ENCODE measurements around the gene PKD2L1.
"Not testable (repeated sequence)": the region's sequence is repeated elsewhere in the genome, so short reads cannot be mapped to it uniquely, and the experiment has no call there.

Gene PKD2L1

GRCh38 chr10:100333661-100334440 lies 3.8 kb upstream of the PKD2L1 start:
- DNase-seq (ENCODE audit: low read depth) = no peak

DNA sequence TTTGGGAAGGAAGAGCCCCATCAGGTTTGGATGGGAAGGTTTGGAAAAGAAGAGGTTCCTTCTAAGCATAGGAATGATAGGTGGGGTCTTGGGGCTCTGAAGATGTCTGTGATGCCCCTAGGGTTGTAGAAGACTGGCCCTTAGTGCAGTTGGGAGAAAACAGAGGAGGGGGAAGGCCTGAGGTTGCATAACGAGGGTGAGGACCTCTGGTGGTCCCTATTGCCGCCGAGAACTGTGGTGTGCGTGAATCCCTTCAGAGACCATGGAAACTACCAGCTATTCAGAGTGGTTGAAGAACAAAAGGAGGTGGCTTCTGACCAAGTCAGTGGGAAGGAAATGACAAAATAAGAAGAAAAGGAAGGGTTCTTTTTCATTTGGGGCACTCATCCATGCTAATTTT lies 3.1 kb upstream of the PKD2L1 start:
- DNase-seq (ENCODE audit: low read depth) = no peak

- no peak for DNase-seq (ENCODE audit: low read depth)
These were observed 1.8 kb downstream of the PKD2L1 start for GRCh38 chr10:100328198-100328597.

DNA sequence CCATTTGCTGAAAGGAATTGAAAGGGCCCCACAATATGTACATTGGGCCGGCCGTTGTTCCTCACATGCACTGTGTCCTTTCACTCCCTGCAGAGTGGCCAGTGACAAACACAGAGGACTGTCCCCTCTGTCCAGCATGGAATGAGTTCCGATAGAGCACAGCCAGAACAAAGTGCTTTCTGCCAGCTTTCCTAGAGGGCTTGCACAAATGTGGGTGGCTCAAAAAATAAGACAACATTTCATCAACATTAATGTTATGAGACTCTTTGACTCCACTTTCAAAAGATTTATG lies 2.4 kb downstream of the PKD2L1 start:
- no peak for DNase-seq (ENCODE audit: low read depth)

- no peak for DNase-seq (ENCODE audit: low read depth)
These were observed 2.9 kb downstream of the PKD2L1 start for GRCh38 chr10:100327007-100327717.

- DNase-seq (ENCODE audit: low read depth) = no peak
These were observed 4.9 kb downstream of the PKD2L1 start for GRCh38 chr10:100325158-100325557.

DNA sequence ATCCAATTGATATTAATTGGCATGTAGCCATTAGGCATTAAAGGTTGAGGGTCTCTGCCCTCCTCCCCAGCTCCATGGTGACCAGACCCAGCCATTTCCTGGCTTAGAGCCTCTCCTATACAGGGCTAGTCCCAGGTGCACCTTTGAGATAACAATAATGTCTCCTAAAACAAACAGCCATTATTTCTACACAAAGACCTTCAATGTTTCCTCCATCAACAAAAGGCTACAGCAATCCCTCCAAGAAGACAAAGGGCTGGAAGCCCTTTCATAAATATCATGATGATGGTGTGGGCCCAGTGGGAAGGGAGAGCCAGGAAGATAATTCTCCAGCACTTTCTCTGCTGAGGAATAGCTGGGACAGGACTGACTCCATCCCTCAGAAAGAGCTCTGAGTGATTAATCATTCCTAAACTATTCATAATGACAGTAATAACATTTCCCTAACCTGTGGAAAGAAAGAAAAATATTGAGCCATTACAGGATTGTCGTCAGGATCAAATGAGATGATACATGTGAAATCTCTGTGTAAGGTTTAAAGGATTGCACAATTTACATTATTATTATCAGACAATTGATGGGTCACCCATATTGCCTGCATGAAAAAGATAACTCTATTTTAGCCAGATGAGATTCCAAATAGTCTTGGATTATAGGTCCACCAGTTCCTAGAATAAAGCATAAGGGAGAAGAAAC lies 10.2 kb downstream of the PKD2L1 start:
- DNase-seq (ENCODE audit: low read depth) = no peak

- DNase-seq (ENCODE audit: low read depth) = no peak
These were observed 11.8 kb downstream of the PKD2L1 start for GRCh38 chr10:100318207-100318606.

DNA sequence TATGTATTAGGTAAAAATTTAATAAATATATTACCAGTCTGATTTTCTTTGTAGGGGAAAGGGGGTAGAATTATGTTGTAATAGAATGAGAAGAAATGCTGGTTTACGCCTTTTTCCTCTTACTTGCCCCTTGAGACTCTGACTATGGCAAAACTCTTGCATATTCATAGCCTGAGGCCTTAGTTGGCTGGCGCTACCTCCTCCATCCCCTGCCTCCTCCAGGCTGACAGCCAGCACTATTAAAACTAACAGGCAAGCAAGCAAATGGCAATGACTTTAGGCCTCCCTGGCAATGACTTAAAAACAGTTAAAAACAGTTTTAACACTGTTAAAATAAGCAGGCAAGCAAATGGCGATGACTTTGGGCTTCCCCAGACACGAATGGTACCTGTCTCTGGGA lies 14.4 kb downstream of the PKD2L1 start:
- no peak for DNase-seq (ENCODE audit: low read depth)

DNA sequence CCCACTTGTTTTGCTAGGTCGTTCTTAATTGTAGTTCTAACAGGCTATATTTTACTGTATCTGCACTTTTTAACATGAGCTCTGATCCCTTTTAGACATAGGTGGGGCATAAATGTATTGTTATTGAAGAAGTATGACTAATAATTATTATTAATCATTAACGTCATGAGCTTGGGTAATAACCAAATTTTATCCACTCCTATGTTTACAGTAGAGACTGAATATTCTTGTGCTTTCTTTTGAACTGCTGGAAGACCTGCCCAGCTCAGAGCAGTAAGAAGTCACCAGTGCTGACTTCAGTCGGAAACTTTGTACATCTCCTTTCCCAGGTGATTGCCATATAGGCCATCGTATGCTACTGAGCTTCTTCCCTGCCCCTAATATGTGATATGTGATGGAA lies 18.7 kb downstream of the PKD2L1 start:
- no peak for DNase-seq (ENCODE audit: low read depth)

GRCh38 chr10:100307684-100308083 lies 22.3 kb downstream of the PKD2L1 start:
- DNase-seq (ENCODE audit: low read depth) = no peak

GRCh38 chr10:100306861-100307260 lies 23.2 kb downstream of the PKD2L1 start:
- no peak for DNase-seq (ENCODE audit: low read depth)

GRCh38 chr10:100304414-100304813 lies 25.6 kb downstream of the PKD2L1 start:
- no peak for DNase-seq (ENCODE audit: low read depth)

DNA sequence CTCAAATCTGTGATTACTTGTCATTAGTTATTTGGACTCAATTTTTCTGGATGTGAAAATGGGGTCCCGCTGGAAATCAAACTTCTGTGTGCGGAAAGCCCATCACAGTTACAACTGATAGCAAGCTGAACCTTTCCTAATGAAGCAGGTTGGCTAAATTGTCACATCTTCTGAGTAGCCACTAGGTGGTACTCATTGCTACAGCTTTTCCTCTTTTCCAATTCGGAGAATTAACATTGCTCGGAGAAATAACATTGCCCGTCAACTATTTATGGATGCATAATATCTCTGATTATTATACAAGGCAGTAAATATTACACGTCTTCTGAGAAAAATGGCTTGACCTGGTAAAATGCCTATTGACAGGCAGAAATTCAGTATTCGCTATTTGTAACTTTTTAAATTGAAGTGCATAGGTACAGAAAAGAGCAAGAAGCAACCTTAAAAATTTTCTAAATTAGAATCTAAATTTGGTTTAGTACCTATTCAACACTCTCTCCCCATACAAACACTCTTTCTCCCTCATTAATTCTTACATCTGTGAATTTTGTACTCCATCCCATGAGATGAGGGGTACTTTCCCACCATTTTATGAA lies 26.2 kb downstream of the PKD2L1 start:
- no peak for DNase-seq (ENCODE audit: low read depth)

DNA sequence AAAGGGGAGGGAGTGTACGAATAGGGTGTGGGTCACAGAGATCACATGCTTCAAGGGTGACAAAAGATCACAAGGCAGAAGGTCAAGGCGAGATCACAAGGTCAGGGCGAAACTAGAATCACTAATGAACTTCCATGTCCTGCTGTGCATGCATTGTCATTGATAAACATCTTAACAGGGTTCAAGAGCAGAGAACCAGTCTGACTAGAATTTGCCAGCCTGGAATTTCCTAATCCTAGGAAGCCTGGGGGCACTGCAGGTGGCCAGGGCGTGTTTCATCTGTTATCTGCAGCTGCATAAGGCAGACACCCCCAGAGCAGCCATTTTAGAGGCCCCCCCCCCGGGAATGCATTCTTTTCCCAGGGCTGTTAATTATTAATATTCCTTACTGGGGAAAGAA lies 28.9 kb downstream of the PKD2L1 start:
- DNase-seq (ENCODE audit: low read depth) = not testable (repeated sequence)

DNA sequence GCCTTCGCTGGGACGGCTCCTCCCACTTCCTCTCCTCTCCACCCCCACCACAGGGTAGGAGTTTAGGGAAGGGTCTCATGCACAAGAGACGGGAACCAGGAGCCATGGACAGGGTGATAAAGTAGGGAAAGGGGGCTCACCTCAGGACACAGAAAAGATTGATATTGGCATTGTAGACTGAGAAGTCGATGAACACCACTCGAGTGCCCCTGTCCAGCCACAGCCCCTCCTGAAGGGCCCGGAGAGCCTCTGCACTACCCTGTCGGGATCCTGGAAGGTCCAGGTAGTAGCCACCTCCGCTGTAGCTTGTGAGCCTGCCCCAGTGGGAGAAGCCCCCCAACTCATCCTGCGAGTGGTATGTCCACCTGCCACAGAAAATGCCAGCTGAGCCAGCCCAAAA lies 32.8 kb downstream of the PKD2L1 start:
- DNase-seq (ENCODE audit: low read depth) = no peak

DNA sequence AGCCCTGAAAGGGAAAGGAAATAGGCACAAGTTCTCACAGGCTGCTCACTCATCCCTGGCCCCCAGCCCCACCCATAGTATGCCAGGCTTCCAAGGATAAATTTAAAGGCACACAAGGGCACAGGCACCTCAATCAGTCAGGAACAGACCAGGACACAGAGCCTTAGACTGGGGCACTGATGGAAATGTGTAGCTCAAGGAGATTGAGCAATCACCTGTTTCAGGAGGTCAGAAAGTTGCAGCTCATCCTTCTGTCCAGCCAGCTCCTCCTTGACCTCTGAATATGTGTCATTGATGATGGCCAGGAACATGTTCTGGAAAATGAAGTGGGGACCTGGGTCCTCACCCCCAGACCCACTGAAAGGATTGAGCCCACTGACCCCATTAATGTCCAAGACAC lies 37.0 kb downstream of the PKD2L1 start:
- DNase-seq (ENCODE audit: low read depth) = no peak

DNA sequence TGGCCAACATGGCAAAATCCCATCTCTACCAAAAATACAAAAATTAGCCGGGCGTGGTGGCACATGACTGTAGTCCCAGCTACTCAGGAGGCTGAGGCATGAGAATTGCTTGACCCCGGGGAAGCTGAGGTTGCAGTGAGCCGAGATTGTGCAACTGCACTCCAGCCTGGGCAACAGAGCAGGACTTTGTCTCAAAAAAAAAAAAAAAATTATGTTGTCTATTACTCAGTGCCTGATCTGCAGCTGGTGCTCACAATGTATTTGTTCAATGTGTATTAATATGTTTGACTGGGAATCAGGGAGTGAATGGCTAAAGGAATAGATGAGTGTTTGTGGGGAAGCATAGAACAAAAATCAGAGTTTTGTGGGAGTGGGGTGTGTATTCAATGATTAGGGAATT lies 37.7 kb downstream of the PKD2L1 start:
- DNase-seq (ENCODE audit: low read depth) = not testable (repeated sequence)

DNA sequence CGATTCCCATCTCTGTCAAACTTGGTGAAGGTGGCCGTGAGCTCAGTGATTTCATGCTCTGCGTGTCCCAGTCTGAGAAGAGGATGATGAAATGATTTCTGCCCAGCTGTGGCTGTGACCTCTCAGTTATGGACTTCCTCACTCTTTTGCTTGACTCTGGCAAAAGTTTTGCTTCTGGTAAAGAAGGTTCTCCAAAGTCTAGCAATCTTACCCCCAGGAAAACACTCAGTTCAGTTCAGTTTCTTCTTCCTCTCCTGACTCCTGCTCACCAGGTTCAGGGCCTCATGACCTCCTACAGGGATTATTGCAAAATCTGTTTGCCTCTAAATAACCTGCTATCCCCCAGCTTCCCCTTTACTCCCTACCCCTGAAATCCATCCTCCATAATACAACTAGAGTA lies 38.7 kb downstream of the PKD2L1 start:
- no peak for DNase-seq (ENCODE audit: low read depth)

DNA sequence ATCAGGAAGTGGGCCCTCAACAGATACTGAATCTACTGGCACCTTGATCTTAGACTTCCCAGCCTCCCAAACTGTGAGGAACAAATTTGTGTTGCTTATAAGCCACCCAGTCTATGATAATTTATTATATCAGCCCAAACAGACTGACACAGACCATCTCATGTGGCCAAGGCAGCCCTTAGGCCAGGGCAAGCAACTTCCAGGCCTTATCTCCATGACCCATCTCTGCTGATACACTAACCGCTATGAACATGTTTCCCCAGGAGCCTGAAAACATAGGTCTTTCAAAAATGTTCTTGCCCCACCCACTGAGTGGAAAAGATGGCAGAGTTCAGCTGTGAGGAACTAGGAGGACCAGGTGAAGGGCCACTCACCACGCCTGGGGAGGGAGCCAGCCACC lies 40.4 kb downstream of the PKD2L1 start:
- DNase-seq (ENCODE audit: low read depth) = no peak

- DNase-seq (ENCODE audit: low read depth) = no peak
These were observed 41.8 kb downstream of the PKD2L1 start for GRCh38 chr10:100288196-100288595.

DNA sequence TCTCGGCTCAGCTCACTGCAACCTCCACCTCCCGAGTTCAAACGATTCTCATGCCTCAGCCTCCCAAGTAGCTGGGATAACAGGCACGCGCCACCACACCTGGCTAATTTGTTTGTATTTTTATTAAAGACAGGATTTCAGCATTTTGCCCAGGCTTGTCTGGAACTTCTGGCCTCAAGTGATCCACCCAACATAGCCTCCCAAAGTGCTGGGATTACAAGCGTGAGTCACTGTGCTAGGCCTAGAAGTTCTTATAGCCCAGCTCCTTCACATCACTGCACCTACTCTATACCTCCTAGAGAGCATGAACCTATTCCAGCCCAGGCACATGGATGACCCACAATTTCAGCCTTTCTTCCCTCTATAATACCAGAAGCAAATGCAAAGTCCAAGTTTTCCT lies 42.3 kb downstream of the PKD2L1 start:
- no peak for DNase-seq (ENCODE audit: low read depth)
